NCI-H187 (cell line): ENCODE measurements around the gene NIN.
"Not testable (repeated sequence)": the region's sequence is repeated elsewhere in the genome, so short reads cannot be mapped to it uniquely, and the experiment has no call there.

ENCODE experiments used
- DNase-seq, 2 experiments: peaks; one replicate each; lab custom pipeline; 2025; lab: John Stamatoyannopoulos, UW

Gene NIN

GRCh38 chr14:50837850-50838470 is 7.0 kb upstream of the NIN start:
- no peak for DNase-seq

GRCh38 chr14:50837271-50837670 is 6.3 kb upstream of the NIN start:
- no peak for DNase-seq

- no peak for DNase-seq
Measured at GRCh38 chr14:50836515-50836914, 5.6 kb upstream of the NIN start.

GRCh38 chr14:50835280-50835679 is 4.3 kb upstream of the NIN start:
- no peak for DNase-seq

GRCh38 chr14:50834802-50835276 is 3.9 kb upstream of the NIN start:
- DNase-seq = no peak

GRCh38 chr14:50832935-50833630 is 2.1 kb upstream of the NIN start:
- DNase-seq = no peak

- DNase-seq = no peak
Measured at GRCh38 chr14:50831726-50832168, 785 bp upstream of the NIN start.

GRCh38 chr14:50830044-50830931 is 674 bp downstream of the NIN start:
- peak in 1 of 2 experiments; percentile 38 for DNase-seq

GRCh38 chr14:50829489-50830043 is 1.4 kb downstream of the NIN start:
- no peak for DNase-seq

- no peak for DNase-seq
Measured at GRCh38 chr14:50828721-50829488, 2.1 kb downstream of the NIN start.

- no peak for DNase-seq
Measured at GRCh38 chr14:50826681-50827080, 4.3 kb downstream of the NIN start.

GRCh38 chr14:50825307-50825706 is 5.7 kb downstream of the NIN start:
- no peak for DNase-seq

GRCh38 chr14:50823762-50824636 is 7.0 kb downstream of the NIN start:
- no peak for DNase-seq

- no peak for DNase-seq
Measured at GRCh38 chr14:50823051-50823761, 7.8 kb downstream of the NIN start.

GRCh38 chr14:50822501-50823042 is 8.4 kb downstream of the NIN start:
- DNase-seq = no peak

GRCh38 chr14:50821510-50822464 is 9.2 kb downstream of the NIN start:
- no peak for DNase-seq

GRCh38 chr14:50820786-50821509 is 10.0 kb downstream of the NIN start:
- no peak for DNase-seq

GRCh38 chr14:50819303-50819702 is 11.7 kb downstream of the NIN start:
- not testable (repeated sequence) for DNase-seq
